Gastrocnemius medialis (tissue), 4 donors: ENCODE measurements around the gene XPO6.

Experiments used
- POLR2A ChIP-seq, 2 donors: fragments of 450-650 bp; IDR thresholded peaks; one replicate each; pipeline ENCODE4 v1.6.1; 2017; ENCODE audit warnings: antibody characterized with exemption in 2 of 2, mild to moderate bottlenecking in 2 of 2, moderate library complexity in 2 of 2
- TF ChIP-seq, protein P1 (sequence below), 5 experiments: fragments of 450-650 bp in 3 of 5; fragments of 200-600 bp in 2 of 5; sonication (generic) in 2 of 5; IDR thresholded peaks in 4 of 5; conservative IDR thresholded peaks in 1 of 5; 1 replicate in 4 of 5; 2 replicates in 1 of 5; pipeline ENCODE4 v1.5.1; 2016 to 2019; ENCODE audit warnings: antibody characterized with exemption in 5 of 5, mild to moderate bottlenecking in 3 of 5, moderate library complexity in 3 of 5

DNA sequence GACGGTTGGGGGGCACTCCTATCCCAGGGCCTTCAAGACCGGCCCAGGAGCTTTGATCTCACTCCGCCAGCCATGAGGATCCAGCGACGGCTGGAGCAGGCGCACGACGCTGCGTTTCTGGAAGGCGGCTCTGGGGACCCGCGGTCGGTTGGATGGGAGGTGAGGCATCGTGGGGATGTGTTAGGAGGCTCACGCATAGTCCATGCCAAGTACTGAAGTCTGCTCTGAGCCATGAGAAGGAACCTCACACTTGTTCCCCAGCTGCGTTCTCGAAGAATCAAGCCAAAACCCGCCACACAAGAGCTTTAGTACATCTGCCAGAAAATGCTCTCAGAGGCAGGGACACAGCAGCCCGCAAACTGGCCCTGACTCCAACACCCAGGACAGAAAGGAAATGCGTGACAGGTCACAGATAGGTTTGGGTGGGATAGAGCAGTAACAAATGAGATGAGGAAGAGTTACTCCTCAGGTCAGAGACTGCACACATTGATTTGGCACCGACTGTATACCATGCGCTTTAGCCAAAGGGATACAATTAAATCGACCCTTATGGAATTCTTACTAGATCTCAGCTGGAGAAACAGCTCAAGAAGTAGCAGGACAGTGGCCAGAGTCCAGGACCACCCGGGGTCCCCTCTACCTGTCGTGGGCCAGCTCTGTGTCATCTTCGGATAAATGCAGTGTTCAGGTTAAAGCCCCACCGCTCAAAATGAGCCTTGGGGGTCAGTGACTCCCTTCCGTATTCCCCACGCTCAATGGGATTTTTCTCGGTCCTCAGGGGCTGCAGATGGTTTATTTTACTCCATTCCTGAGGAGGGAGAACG, 141.6 kb downstream of the XPO6 start:
- TF ChIP-seq POLR2A (IDR thresholded peaks at IDR 0.05), result no peak
- TF ChIP-seq, protein P1, sequence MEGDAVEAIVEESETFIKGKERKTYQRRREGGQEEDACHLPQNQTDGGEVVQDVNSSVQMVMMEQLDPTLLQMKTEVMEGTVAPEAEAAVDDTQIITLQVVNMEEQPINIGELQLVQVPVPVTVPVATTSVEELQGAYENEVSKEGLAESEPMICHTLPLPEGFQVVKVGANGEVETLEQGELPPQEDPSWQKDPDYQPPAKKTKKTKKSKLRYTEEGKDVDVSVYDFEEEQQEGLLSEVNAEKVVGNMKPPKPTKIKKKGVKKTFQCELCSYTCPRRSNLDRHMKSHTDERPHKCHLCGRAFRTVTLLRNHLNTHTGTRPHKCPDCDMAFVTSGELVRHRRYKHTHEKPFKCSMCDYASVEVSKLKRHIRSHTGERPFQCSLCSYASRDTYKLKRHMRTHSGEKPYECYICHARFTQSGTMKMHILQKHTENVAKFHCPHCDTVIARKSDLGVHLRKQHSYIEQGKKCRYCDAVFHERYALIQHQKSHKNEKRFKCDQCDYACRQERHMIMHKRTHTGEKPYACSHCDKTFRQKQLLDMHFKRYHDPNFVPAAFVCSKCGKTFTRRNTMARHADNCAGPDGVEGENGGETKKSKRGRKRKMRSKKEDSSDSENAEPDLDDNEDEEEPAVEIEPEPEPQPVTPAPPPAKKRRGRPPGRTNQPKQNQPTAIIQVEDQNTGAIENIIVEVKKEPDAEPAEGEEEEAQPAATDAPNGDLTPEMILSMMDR (IDR thresholded peaks at IDR 0.05 in 4 of 5, conservative IDR thresholded peaks at IDR 0.05 in 1 of 5), result no peak
